Measurements from ENCODE around the gene SLC35A3.
"Not testable (repeated sequence)": the region's sequence is repeated elsewhere in the genome, so short reads cannot be mapped to it uniquely, and the experiment has no call there.

SLC35A3 gene

GRCh38 chr1:99969729-99970621, at the start of gene SLC35A3:
SLC35A3 (plus strand) TSS chr1:99969996; CDS start chr1:99993555, 23,559 bp downstream.
- peak; percentile 52 to 85 for DNase-seq

DNA sequence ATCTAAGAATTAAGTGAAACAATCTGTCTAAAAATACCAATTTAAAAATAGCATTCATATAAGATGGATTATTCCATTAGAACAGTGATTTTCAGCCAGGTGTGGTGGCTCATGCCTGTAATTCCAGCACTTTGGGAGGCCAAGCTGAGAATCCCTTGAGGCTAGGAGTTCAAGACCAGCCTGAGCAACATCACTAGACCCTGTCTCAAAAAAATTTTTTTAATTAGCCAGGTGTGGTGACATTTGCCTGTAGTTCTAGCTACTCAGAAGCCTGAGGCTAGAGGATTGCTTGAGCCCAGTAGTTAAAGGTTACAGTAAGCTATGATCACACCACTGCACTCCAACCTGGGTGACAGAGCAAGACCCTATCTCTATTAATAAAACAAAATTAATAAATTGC, 35.0 kb upstream of the SLC35A3 start:
- DNase-seq, result no peak

DNA sequence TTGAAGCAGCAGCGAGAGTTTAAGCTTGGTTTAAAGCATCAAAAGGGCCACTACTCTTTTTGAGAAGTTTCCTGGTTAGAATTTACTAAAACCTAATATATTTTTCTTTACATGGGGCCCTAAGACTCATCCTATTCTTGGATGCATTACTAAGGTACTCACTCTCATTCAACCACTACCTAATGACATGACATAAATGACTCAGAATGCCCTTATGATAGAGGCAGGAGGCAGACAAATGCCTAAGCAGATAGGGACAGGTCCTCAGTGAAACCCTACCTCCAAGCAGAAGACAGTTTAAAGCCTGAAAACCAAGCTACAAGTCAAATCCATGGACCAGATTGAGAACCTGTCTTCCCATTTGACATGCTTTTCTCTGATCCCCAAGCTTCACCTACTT, 34.3 kb upstream of the SLC35A3 start:
- no peak for DNase-seq

GRCh38 chr1:99936071-99936470, 33.7 kb upstream of the SLC35A3 start:
- DNase-seq, result no peak

- no peak for DNase-seq
Measured at GRCh38 chr1:99942723-99943122, 27.1 kb upstream of the SLC35A3 start.

DNA sequence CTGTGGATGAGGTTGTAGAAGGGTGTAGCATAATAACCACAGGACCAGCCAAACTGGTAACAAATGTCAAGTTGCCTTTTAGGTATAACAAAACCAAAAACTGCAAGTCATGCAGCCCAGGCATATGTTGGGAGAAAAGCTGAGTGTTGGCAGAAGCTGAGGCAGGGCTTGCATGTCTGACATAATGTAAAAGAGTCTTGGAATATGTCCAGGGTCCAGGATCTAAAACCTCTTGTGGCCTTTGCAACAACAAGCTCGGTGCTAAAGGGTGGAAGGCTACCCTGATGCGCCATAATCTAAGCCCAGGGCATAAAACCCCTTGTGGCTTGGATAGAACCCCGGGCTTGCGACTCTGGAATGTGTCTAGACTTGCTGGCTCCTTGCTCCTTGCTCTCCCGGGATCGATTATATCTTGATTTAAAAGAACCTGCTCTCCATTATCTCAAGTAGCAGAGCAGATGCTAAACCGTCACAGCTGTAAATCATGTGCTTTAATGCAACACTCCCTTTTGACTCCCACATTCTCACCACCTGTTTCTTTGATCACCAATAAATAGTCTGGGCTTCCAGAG, 26.5 kb upstream of the SLC35A3 start:
- DNase-seq, result peak; percentile 96

DNA sequence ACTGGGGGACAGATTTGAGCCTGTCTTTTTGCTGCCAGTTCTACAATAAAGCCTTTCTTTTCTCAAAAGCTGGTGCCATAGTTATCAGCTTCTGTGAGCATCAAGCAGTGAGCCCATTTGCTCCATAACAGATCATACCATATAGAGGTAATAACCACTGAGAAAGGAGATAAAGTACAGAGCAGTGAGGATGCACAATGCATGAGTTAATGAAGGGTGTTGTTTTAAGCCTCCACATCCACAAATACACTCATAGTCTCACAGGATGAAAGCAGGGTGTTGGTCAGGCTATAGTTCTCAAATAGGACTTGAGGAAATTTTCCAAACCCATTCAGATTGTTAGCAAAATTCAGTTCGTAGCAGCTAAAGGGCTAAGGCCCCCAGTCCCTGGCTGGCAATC, 25.6 kb upstream of the SLC35A3 start:
- no peak for DNase-seq

DNA sequence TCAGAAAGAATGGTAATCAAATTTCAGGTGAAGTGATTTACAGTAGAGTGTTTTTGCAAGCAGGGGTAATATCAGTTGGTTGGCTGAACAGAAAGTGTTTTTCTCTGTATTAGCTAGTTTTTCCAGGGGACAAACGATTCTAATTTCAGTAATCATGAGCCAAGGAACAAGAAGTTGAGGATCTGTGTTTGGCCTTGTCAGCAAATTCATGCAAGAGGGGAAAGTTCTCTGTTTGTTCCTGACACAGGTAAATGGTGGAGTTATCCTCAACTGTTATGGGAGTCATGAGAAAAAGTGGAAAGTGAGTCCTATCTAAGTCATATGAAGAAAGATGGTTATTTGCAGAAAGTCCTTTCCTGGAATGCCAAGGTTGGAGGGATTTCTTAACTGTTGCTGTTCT, 24.6 kb upstream of the SLC35A3 start:
- DNase-seq, result no peak

DNA sequence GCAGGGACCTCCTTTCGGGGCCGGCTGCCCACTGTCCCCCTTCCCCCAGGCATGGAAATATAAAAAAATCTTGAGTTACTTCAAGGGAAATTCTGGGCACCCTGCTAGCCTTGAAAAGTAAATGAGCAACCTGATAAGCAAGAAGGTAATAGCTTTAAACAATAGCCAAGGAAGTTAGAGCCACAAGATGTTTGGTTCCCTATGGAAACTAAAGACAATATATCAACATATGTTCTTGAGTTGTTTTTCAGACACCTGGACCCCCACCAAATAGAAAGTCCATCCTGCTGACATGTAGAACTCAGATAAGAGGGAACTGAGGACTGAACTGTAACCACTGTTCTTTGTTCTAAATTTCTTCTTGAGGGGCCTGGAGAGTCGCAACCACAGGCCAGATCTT, 19.3 kb upstream of the SLC35A3 start:
- DNase-seq, result no peak

DNA sequence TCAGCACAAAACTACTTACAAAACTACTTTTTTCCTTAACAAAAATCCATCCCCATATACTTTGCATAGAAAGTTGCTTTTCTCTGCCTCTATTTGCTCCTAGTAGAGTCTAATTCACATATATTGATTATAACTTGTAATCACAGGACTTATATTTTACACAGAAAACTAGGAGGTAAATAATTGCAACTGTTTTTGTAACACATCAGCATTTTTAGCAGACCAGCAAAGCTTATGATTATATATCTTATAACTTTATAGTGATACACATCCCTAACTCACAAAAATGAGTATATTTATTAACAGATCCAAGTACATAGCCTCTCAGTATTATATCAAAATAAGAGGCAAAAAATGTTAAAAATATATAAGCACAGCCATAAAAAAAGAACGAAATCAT, 17.3 kb upstream of the SLC35A3 start:
- no peak for DNase-seq

DNA sequence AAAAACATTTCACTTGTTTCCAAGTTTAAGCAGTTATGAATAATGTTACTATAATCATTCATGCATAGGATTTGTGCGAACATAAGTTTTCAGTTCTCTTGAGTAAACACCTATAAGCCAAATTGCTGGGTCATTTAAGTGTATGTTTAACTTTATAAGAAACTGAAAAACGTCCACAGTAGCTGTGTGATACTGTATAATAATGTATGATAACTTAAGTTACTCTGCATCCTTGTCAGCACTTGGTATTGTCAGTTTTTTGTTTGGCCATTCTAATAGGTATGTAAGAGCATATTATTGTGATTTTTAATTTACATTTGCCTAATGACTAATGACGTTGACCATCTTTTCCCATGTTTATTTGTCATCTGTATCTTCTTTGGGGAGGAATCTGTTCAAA, 14.4 kb upstream of the SLC35A3 start:
- DNase-seq, result no peak

GRCh38 chr1:99956755-99957154, 13.0 kb upstream of the SLC35A3 start:
- DNase-seq, result no peak

DNA sequence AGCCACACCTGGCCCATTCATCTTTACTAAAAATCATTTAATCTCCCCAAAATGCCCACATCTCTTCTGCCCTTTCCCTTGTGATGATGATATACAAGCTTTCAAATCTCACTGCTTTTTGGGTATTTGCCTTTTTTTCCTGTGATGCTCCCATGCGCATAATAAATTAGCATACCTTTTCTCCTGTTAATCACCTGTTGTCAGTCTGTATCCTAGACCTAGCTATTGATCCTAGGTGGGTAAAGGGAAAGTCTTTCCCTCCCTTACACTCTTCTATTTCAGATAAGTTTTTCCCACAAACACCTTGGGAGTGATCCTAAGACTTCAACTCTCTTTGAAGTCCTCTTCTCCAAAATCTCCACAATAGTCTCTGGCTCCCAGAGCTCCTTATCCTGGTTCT, 12.0 kb upstream of the SLC35A3 start:
- DNase-seq, result no peak

GRCh38 chr1:99959189-99959705, 10.5 kb upstream of the SLC35A3 start:
- not testable (repeated sequence) for DNase-seq

DNA sequence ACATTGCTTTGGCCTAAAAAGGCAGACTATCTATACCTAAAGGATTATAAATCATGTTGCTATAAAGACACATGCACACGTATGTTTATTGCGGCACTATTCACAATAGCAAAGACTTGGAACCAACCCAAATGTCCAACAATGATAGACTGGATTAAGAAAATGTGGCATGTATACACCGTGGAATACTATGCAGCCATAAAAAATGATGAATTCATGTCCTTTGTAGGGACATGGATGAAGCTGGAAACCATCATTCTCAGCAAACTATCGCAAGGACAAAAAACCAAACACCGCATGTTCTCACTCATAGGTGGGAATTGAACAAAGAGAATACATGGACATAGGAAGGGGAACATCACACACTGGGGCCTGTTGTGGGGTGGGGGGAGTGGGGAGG, 9.5 kb upstream of the SLC35A3 start:
- not testable (repeated sequence) for DNase-seq

- DNase-seq, result no peak
Measured at GRCh38 chr1:99963041-99963795, 6.6 kb upstream of the SLC35A3 start.

DNA sequence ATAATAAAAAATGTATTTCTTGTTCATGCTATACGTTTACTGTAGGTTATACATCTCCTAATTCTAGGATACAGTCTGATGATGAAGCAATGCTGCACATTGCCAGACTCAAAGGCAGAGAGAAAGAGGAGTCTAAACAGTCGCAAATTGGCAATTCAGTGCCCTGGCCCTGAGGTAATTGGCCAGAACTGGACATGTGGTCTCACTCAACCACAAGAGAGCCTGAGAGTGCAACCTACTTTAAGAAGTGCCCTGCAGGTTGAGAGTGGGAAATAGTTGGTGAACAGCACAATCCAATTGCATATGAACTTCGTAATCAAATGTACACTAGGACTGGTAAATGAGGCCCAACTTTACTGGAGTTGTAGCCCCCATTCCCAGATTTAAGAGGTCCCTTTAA, 5.0 kb upstream of the SLC35A3 start:
- no peak for DNase-seq

DNA sequence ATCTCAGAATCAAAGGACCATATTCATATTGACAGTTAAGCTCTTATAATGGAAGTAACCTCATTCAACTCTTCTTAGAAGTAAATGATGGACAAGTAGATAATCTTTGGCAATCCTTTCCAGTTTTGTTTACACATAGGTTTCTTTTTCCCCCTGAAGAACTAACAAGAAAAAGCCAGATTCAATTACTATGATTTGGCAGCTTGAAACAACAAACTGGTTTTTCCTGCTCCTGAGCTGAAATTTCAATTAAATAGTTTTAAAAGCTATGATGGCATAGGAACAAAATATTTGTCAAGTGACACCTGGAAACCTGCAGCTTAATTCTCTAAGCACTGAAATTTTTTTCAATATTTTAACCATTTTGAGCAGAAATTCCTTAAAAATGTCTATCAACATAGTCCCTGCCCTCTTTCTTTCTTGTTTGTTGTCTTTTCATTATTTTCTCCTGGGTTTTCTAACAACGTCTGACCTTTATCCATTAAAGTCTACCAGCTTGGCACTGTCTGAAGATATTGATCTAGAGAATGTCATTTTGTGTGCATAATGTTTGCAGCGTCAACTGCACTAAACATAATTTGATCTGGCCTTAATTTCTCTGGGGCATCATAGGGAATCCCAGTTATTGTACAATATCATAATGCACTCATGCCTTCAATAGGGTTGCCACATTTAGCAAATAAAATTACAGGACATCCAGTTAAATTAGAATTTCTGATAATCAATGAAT, 4.0 kb upstream of the SLC35A3 start:
- no peak for DNase-seq

DNA sequence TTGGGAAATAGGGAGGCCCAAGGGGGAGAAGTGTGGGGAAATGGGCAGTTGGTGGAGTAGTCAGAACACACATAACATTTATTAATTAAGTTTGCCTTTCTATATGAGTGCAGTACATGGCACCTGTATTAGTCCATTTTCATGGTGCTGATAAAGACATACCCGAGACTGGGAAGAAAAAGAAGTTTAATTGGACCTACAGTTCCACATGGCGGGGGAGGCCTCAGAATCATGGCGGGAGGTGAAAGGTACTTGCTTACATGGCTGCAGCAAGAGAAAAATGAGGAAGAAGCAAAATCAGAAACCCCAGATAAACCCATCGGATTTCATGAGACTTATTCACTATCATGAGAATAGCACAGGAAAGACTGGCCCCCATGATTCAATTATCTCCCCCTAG, 1.6 kb upstream of the SLC35A3 start:
- no peak for DNase-seq

GRCh38 chr1:99969260-99969728, 502 bp upstream of the SLC35A3 start:
- peak; percentile 19 to 51 for DNase-seq

DNA sequence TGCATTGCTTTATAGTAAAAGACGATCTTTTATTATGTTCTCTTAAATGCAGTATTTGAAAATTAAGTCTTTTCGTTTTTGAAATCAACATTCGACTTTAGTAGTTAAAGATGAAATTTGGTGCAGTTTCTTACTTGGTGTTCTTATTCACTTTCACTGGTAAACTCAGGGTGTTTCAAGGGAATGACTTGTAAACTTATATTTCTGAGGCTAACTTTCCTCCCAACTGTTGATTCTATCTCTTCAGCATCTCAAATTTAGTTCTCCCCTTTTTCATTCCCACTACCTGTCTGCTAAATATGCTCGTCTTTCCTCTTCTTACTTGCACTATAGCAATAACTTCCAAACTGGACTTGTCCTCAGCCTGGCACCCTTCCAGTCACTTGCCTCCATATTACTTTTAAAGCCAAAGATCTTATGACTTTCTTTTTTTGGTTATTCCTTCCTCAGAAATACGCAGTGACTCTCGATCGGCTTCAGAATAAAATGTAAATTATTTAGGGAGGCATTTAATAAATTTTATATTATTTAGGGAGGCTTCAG, 988 bp downstream of the SLC35A3 start:
- no peak for DNase-seq

DNA sequence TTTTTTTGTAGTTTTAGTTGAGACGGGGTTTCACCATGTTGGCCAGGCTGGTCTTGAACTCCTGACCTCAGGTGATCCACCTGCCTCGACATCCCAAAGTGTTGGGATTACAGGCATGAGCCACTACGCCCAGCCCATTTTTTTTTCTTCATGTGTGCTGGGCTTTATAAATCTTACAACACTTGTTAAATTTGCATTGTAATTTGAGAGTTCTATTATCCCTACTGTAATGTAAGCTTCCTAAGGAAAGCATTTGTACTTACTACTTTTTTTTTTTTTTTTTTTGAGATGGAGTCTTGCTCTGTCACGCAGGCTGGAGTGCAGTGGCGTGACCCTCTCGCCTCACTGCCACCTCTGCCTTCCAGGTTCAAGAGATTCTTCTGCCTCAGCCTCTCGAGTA, 2.3 kb downstream of the SLC35A3 start:
- not testable (repeated sequence) for DNase-seq

All from NCI-H524 (cell line).